CD4-positive, CD25-positive, alpha-beta regulatory T cell (primary cell): ENCODE data around the gene ZMAT3. TPM values are rescaled to one million over a fixed set of nuclear protein-coding genes. Genes with fewer than 3 reads are reported as not detected.
A peak's percentile ranks its signal among the peaks of the same experiment; 100 is the strongest.

Experiments used
- ATAC-seq, 2 donors: fragments of 150-1000 bp; cut with Tn5 transposase; one replicate each; pipeline ENCODE4 v1.10.0; 2021; ENCODE audit warnings: low read depth in 2 of 2, moderate number of reproducible peaks in 2 of 2, moderate library complexity in 1 of 2
- DNase-seq, 3 donors: peaks; one replicate each; pipeline versions ENCODE4 v3.0.0 to v3.0.0-alpha.2; 2012 to 2022; ENCODE audit warnings: mixed read lengths in 1 of 3
- H3K27ac ChIP-seq: one replicate; pipeline ENCODE4 v1.7.0; 2013; ENCODE audit warnings: mild to moderate bottlenecking, low read length; ENCODE audit not compliant: insufficient read depth, poor library complexity, severe bottlenecking
- H3K27me3 ChIP-seq: one replicate; pipeline ENCODE4 v1.7.0; 2013; ENCODE audit warnings: low read length; ENCODE audit not compliant: control insufficient read depth, insufficient read depth
- H3K36me3 ChIP-seq: one replicate; pipeline ENCODE4 v1.7.0; 2013; ENCODE audit warnings: mild to moderate bottlenecking, low read length, moderate library complexity; ENCODE audit not compliant: control insufficient read depth, insufficient read depth
- H3K4me1 ChIP-seq: 2 replicates; pipeline ENCODE4 v1.7.0; 2013; ENCODE audit warnings: mild to moderate bottlenecking, low read length; ENCODE audit not compliant: insufficient read depth, control insufficient read depth, poor library complexity, severe bottlenecking
- H3K4me3 ChIP-seq: one replicate; pipeline ENCODE4 v1.7.0; 2013; ENCODE audit warnings: low read depth, mild to moderate bottlenecking, low read length, moderate library complexity
- H3K9me3 ChIP-seq, 2 experiments: 1 replicate in 1 of 2; 2 replicates in 1 of 2; pipeline ENCODE4 v1.7.0; 2013; ENCODE audit warnings: low read length in 2 of 2, mild to moderate bottlenecking in 1 of 2, moderate library complexity in 1 of 2; ENCODE audit not compliant: control insufficient read depth in 2 of 2
- H3K27ac Mint-ChIP-seq, 3 donors: one replicate each; pipeline ENCODE4 v1.8.0; 2020 to 2022; ENCODE audit warnings: mild to moderate bottlenecking in 3 of 3, mixed read lengths in 3 of 3, moderate library complexity in 2 of 3
- H3K27me3 Mint-ChIP-seq: one replicate; pipeline ENCODE4 v1.8.0; 2022; ENCODE audit warnings: mild to moderate bottlenecking, mixed read lengths
- H3K36me3 Mint-ChIP-seq: one replicate; pipeline ENCODE4 v1.8.0; 2020; ENCODE audit warnings: mixed read lengths
- H3K4me1 Mint-ChIP-seq, 4 donors: one replicate each; pipeline ENCODE4 v1.8.0; 2020 to 2022; ENCODE audit warnings: mixed read lengths in 4 of 4, mild to moderate bottlenecking in 1 of 4
- H3K4me3 Mint-ChIP-seq, 4 donors: one replicate each; pipeline ENCODE4 v1.8.0; 2020 to 2022; ENCODE audit warnings: mild to moderate bottlenecking in 4 of 4, mixed read lengths in 4 of 4, moderate library complexity in 3 of 4
- H3K9me3 Mint-ChIP-seq, 7 donors: one replicate each; pipeline ENCODE4 v1.8.0; 2020 to 2022; ENCODE audit warnings: mixed read lengths in 7 of 7, mild to moderate bottlenecking in 3 of 7, moderate library complexity in 2 of 7
- polyA plus RNA-seq, 4 donors: library from polyadenylated mRNA; unstranded; fragments of 300-500 nt; fragmentation: Illumina TruSeq; gene quantifications; one replicate each; pipeline ENCODE4 v1.2.3, GENCODE V29; 2021
- total RNA-seq: library from RNA; stranded (reverse); gene quantifications from one replicate; pipeline ENCODE4 v1.2.3, GENCODE V29; 2022

The ZMAT3 gene
- total and polyA plus RNA-seq, 5 donors from 2014 or later, result 10.1 to 18.1 (median 15.7) TPM

- Mint-ChIP-seq H3K9me3 (peaks cover 0 to 4% (median under 1%) of the 10 kb centered on the region in 7 donors), H3K4me1 (no peaks in the 10 kb centered on the region), H3K36me3 (peaks cover 24% of the 10 kb centered on the region), H3K27ac (no peak overlapping the region), H3K4me3 (no peak overlapping the region), H3K27me3 (no peaks in the 10 kb centered on the region)
- Histone ChIP-seq H3K4me3 (no peak overlapping the region), H3K4me1 (no peaks in the 10 kb centered on the region), H3K27me3 (no peaks in the 10 kb centered on the region), H3K27ac (no peak overlapping the region), H3K36me3 (peaks cover 2% of the 10 kb centered on the region), H3K9me3 (no peaks in the 10 kb centered on the region)
- peak in 1 of 3 donors; percentile 9 for DNase-seq
- ATAC-seq, result no peak
These were observed 75.2 kb downstream of the ZMAT3 start for GRCh38 chr3:178996399-178996798.

- H3K4me3 Mint-ChIP-seq, result no peak overlapping the region
- no peak overlapping the region for H3K27ac Mint-ChIP-seq
- no peak overlapping the region for H3K4me3 ChIP-seq
These were observed 81.3 kb downstream of the ZMAT3 start for GRCh38 chr3:178990293-178990692.

GRCh38 chr3:178989821-178990220, 81.8 kb downstream of the ZMAT3 start:
- ATAC-seq (no peak), DNase-seq (no peak)
- no peak overlapping the region for H3K4me3 Mint-ChIP-seq
- Histone ChIP-seq H3K4me1 (no peaks in the 10 kb centered on the region), H3K4me3 (no peak overlapping the region), H3K9me3 (peaks cover 29 to 41% of the 10 kb centered on the region in 2 experiments), H3K36me3 (peaks cover 2% of the 10 kb centered on the region), H3K27ac (no peak overlapping the region), H3K27me3 (no peaks in the 10 kb centered on the region)
- peaks cover 0 to 44% (median 17%) of the 10 kb centered on the region in 7 donors for H3K9me3 Mint-ChIP-seq
- H3K4me1 Mint-ChIP-seq, result no peaks in the 10 kb centered on the region
- no peak overlapping the region for H3K27ac Mint-ChIP-seq
- H3K36me3 Mint-ChIP-seq, result peaks cover 26% of the 10 kb centered on the region
- H3K27me3 Mint-ChIP-seq, result no peaks in the 10 kb centered on the region

More at GRCh38 chr3:178990293-178990692, 81.3 kb downstream of the ZMAT3 start:
- peaks cover 29 to 41% of the 10 kb centered on the region in 2 experiments for H3K9me3 ChIP-seq
- no peaks in the 10 kb centered on the region for H3K27me3 ChIP-seq
- DNase-seq (no peak), ATAC-seq (no peak)
- H3K27ac ChIP-seq, result no peak overlapping the region
- Mint-ChIP-seq H3K4me1 (no peaks in the 10 kb centered on the region), H3K36me3 (peaks cover 27% of the 10 kb centered on the region), H3K9me3 (peaks cover 0 to 42% (median 17%) of the 10 kb centered on the region in 7 donors), H3K27me3 (no peaks in the 10 kb centered on the region)
- peaks cover 2% of the 10 kb centered on the region for H3K36me3 ChIP-seq
- no peaks in the 10 kb centered on the region for H3K4me1 ChIP-seq

GRCh38 chr3:178987745-178988144, 83.9 kb downstream of the ZMAT3 start:
- H3K9me3 Mint-ChIP-seq, result peaks cover 0 to 52% (median 17%) of the 10 kb centered on the region in 7 donors
- H3K36me3 Mint-ChIP-seq, result peaks cover 19% of the 10 kb centered on the region
- no peak for ATAC-seq
- peaks cover 29 to 41% of the 10 kb centered on the region in 2 experiments for H3K9me3 ChIP-seq
- no peak for DNase-seq
- no peak overlapping the region for H3K27ac ChIP-seq
- H3K4me3 Mint-ChIP-seq, result no peak overlapping the region
- H3K36me3 ChIP-seq, result peaks cover 2% of the 10 kb centered on the region
- no peaks in the 10 kb centered on the region for H3K27me3 ChIP-seq
- H3K4me3 ChIP-seq, result no peak overlapping the region
- no peak overlapping the region for H3K27ac Mint-ChIP-seq
- H3K4me1 ChIP-seq, result no peaks in the 10 kb centered on the region
- no peaks in the 10 kb centered on the region for H3K27me3 Mint-ChIP-seq
- no peaks in the 10 kb centered on the region for H3K4me1 Mint-ChIP-seq

GRCh38 chr3:178986456-178986855, 85.2 kb downstream of the ZMAT3 start:
- no peak overlapping the region for H3K4me3 ChIP-seq
- H3K36me3 ChIP-seq, result no peaks in the 10 kb centered on the region
- Mint-ChIP-seq H3K27me3 (no peaks in the 10 kb centered on the region), H3K36me3 (peaks cover 16% of the 10 kb centered on the region), H3K9me3 (peaks cover 0 to 52% (median 17%) of the 10 kb centered on the region in 7 donors), H3K27ac (no peak overlapping the region), H3K4me1 (no peaks in the 10 kb centered on the region), H3K4me3 (no peak overlapping the region)
- H3K27me3 ChIP-seq, result no peaks in the 10 kb centered on the region
- H3K9me3 ChIP-seq, result peaks cover 29 to 41% of the 10 kb centered on the region in 2 experiments
- ATAC-seq (no peak), DNase-seq (no peak)
- H3K4me1 ChIP-seq, result no peaks in the 10 kb centered on the region
- H3K27ac ChIP-seq, result no peak overlapping the region

- no peak overlapping the region for H3K4me3 ChIP-seq
- no peak overlapping the region for H3K4me3 Mint-ChIP-seq
- H3K4me1 Mint-ChIP-seq, result no peaks in the 10 kb centered on the region
- no peaks in the 10 kb centered on the region for H3K27me3 ChIP-seq
- H3K9me3 Mint-ChIP-seq, result peaks cover 0 to 24% (median 5%) of the 10 kb centered on the region in 7 donors
- ATAC-seq (no peak), DNase-seq (no peak)
- no peak overlapping the region for H3K27ac Mint-ChIP-seq
- H3K36me3 Mint-ChIP-seq, result peaks cover 8% of the 10 kb centered on the region
- H3K27ac ChIP-seq, result no peak overlapping the region
- H3K36me3 ChIP-seq, result no peaks in the 10 kb centered on the region
- no peaks in the 10 kb centered on the region for H3K4me1 ChIP-seq
- peaks cover 5 to 9% of the 10 kb centered on the region in 2 experiments for H3K9me3 ChIP-seq
- no peaks in the 10 kb centered on the region for H3K27me3 Mint-ChIP-seq
These were observed 89.5 kb downstream of the ZMAT3 start for GRCh38 chr3:178982137-178982536.

GRCh38 chr3:178975320-178975719, 96.3 kb downstream of the ZMAT3 start:
- no peak overlapping the region for H3K4me3 Mint-ChIP-seq
- Histone ChIP-seq H3K27ac (no peak overlapping the region), H3K4me1 (no peaks in the 10 kb centered on the region), H3K27me3 (peaks cover 2% of the 10 kb centered on the region), H3K4me3 (no peak overlapping the region), H3K9me3 (peaks cover 3 to 6% of the 10 kb centered on the region in 2 experiments), H3K36me3 (no peaks in the 10 kb centered on the region)
- H3K36me3 Mint-ChIP-seq, result peaks cover 10% of the 10 kb centered on the region
- ATAC-seq (no peak), DNase-seq (no peak)
- no peaks in the 10 kb centered on the region for H3K4me1 Mint-ChIP-seq
- H3K9me3 Mint-ChIP-seq, result peaks cover 0 to 16% (median 3%) of the 10 kb centered on the region in 7 donors
- no peak overlapping the region for H3K27ac Mint-ChIP-seq
- peaks cover 4% of the 10 kb centered on the region for H3K27me3 Mint-ChIP-seq

GRCh38 chr3:178971614-178972013, 100.0 kb downstream of the ZMAT3 start:
- no peak overlapping the region for H3K4me3 ChIP-seq
- H3K27ac ChIP-seq, result no peak overlapping the region
- no peak overlapping the region for H3K27ac Mint-ChIP-seq
- H3K27me3 Mint-ChIP-seq, result peaks cover 8% of the 10 kb centered on the region
- DNase-seq, result no peak
- H3K9me3 ChIP-seq, result peaks cover 3 to 6% of the 10 kb centered on the region in 2 experiments
- H3K4me3 Mint-ChIP-seq, result no peak overlapping the region
- no peak for ATAC-seq
- H3K36me3 ChIP-seq, result no peaks in the 10 kb centered on the region
- H3K4me1 ChIP-seq, result peaks cover 2% of the 10 kb centered on the region
- H3K4me1 Mint-ChIP-seq, result peaks cover 0 to 10% (median 10%) of the 10 kb centered on the region in 4 donors
- H3K9me3 Mint-ChIP-seq, result peaks cover 0 to 16% (median 3%) of the 10 kb centered on the region in 7 donors
- peaks cover 2% of the 10 kb centered on the region for H3K27me3 ChIP-seq
- peaks cover 10% of the 10 kb centered on the region for H3K36me3 Mint-ChIP-seq
